Endothelial cell of umbilical vein (primary cell): ENCODE results near the gene FAM167B.

Experiments
- CTCF ChIP-seq, 2 donors: IDR thresholded peaks; 1 replicate in 1 of 2; 2 replicates in 1 of 2; pipeline ENCODE4 v1.5.1; 2011; ENCODE audit warnings: low read length in 2 of 2, mild to moderate bottlenecking in 2 of 2, moderate library complexity in 2 of 2, control low read depth in 1 of 2, inconsistent platforms in 1 of 2, low read depth in 1 of 2; ENCODE audit not compliant: insufficient read depth in 1 of 2; ENCODE audit errors: extremely low read depth in 1 of 2
- EZH2 ChIP-seq: IDR thresholded peaks from 2 replicates; pipeline ENCODE4 v1.6.1; 2012; ENCODE audit warnings: borderline replicate concordance, low read depth, mild to moderate bottlenecking, moderate library complexity, low read length, inconsistent platforms; ENCODE audit not compliant: severe bottlenecking
- GATA2 ChIP-seq: IDR thresholded peaks from 2 replicates; pipeline ENCODE4 v1.7.0; 2011; ENCODE audit warnings: low read depth, mild to moderate bottlenecking, moderate library complexity, mixed read lengths, low read length; ENCODE audit not compliant: insufficient read length, insufficient read depth
- MAX ChIP-seq: IDR thresholded peaks from 2 replicates; pipeline ENCODE4 v1.6.1; 2011; ENCODE audit not compliant: insufficient read depth, insufficient read length
- POLR2A ChIP-seq: IDR thresholded peaks from 2 replicates; pipeline ENCODE4 v1.6.1; 2012; ENCODE audit warnings: low read depth, mild to moderate bottlenecking, control low read depth, low read length
- POLR2AphosphoS5 ChIP-seq: IDR thresholded peaks from 2 replicates; pipeline ENCODE4 v1.6.1; 2012; ENCODE audit warnings: low read depth, mild to moderate bottlenecking, control low read depth, low read length, moderate library complexity; ENCODE audit not compliant: insufficient read depth

DNA sequence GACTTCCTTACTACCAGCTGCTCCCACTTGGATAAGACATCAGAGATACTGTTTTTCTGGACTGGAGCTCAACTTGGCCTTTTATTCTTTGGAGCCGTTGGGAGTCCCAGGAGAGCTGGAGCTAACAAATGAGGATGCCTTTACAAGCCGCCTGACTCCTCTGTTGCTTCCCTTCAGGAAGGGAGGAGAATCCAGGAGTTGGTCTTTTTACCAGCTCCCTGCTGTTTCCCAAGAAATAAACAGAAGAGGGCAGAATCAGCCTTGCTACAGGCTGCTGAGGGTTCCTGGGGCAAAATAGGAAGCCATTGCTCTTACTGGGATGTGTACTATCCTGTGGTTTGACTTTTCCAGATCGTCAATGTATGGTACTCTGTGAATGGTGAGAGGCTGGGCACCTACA is 23.3 kb upstream of the FAM167B start:
- peak in 1 of 2 donors; percentile 35 for TF ChIP-seq CTCF (IDR thresholded peaks at IDR 0.05; ENCODE audit: extremely low read depth in 1 of 2, insufficient read depth in 1 of 2, low read depth in 1 of 2, low read length in 2 of 2)
- TF ChIP-seq GATA2, result no peak
- TF ChIP-seq EZH2, result no peak
- TF ChIP-seq MAX, result no peak
- TF ChIP-seq POLR2AphosphoS5, result no peak
- TF ChIP-seq POLR2A, result no peak
